GM21717 (cell line): ENCODE data around the gene DDX24.

Source experiments
- ATAC-seq: cut with Tn5 transposase; IDR thresholded peaks from one replicate; pipeline ENCODE4 v1.9.1; 2021; ENCODE audit warnings: mild to moderate bottlenecking, moderate library complexity; ENCODE audit not compliant: unreplicated experiment

The DDX24 gene

DNA sequence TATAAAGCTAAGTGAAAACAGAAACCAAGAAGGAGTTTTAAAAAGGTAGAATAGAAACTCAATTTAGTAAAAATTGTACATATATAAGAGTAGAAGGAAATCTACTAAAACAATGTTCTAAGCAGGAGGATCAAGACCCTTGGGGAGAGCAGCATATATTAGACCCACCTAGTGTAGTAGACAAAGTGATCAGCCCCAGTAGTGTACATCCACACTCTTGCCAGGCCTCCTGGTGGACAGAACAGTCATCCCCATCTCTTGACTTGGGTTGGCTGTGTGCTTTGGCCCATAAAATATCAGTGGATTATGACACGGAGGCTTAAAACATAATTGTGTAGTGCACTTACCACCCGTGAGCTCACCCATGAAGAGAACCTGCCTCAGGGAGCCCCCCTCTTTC lies 65.8 kb downstream of the DDX24 start:
- ATAC-seq = no peak

DNA sequence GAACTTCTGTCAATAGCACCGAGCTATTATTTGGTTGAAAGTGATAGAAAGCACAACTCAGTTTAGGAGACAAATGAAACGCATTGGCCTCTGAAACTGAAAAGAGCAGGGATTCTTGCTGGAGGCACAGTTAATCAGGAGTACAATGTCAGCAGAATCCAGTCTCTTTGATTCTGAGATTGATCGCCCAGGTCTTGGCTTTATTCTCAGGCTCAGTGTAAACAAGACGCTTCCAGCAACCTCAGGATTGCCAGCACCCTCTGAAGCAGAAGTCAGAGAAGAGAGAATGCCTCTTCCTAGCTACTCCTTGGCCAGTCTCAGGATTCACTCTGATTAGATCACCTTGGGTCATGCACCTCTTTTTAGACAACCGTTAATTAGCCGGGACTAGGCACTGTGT lies 66.6 kb downstream of the DDX24 start:
- ATAC-seq = no peak

DNA sequence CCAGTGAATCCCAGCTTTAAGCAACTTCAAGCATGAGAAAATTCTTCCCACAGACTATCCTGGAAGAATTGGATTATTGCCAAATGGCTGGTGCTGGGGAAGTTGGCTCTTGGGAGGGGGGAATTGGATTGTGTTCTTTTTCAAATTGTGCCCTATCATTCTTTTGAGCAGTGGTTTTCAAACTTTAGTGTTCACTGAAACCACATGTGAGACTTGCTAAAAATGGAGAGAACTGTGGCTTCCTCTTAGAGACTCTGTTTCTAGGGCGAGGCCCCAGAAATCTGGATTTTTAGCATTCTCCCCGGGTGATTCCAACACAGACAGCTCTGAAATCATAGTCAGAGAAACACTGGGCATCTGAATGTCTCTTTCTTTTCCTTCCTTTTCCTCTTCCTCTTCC lies 69.2 kb downstream of the DDX24 start:
- ATAC-seq = no peak

DNA sequence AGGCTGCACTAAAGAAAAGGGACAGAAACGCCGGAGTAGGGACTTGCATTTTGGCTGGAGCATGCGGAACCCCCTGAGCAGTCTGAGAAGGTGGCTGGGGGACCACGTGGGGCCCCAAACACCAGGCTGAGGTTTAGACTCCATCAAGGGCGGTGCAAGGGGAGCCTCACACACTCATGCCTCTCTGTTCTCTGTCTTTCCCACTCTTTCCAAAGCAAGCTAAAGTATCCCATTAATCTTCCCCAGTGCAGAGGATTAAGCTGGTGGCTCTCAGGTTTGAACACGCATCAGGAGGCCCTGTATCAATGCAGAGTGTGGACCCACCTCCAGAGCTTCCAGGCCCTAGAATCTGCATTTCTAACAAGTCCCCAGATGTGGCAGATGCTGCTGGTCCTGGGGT lies 70.4 kb downstream of the DDX24 start:
- ATAC-seq = no peak

DNA sequence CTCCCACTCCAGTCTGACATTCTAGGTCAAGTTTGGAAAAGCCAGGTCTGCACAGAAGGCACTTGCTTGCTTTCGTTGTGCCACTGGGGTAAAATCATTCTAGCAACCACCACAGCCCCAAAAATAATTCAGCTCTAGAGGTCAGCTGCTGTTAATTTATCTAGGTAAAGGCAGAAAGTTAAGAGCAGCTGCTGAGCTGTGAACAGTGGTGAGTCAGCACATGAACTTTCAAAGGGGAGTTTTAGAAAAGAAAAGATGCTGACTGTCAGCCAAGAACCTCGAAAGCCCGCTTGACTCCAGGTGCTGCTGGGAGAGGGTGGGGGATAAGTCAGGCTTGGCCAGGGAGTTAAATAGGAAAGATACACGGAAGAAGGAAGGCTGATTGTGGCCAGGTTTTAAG lies 71.2 kb downstream of the DDX24 start:
- ATAC-seq = peak; percentile 51

DNA sequence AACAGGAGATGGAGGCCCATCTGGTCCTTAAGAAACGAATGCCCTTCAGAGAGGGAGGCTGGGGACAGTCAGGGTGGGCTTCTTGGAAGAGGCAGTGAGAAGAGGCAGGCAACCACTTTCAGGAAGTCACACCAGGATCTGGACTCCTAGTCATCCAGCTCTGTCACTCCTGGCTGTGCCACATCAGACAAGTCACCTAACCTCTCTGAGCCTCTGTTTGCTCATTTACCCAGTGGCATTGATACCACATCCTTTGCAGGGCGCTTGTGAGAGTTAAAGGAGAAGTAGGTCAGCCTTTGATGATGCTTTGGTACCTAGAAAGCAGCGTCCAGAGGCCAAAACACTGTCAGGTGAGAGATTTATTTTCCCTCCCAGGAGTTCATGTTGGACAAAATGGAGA lies 72.8 kb downstream of the DDX24 start:
- no peak for ATAC-seq

DNA sequence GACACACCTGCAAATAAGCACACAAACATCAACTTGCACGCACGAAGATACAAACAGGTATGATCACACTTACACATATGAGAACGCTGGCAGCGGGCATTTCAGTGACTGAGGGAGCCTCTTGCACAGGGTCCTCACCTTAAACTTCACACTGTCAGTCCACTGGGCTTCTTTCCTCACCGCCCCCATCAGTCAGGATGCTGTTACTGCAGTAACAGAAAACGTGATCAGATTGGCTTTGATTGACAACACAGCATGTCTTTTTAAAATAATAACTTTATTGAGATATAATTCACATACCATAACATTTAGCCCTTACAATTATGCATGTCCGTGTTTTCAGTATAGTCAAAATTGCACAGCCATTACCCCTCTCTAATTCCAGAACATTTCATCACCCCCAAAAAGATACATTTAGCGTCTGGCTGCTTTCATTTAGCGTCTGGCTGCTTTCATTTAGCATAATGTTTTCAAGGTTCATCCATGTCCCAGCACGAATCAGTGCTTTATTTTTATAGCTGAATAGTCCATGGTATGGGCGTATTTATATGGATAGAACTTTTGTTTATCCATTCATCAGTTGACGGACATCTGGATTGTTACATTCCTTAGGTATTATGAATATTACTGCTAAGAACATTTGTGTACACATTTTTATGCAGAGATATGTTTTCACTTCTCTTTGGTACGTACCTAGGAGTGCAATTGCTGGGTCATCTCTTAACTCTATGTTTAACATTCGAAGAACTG lies 75.5 kb downstream of the DDX24 start:
- no peak for ATAC-seq

DNA sequence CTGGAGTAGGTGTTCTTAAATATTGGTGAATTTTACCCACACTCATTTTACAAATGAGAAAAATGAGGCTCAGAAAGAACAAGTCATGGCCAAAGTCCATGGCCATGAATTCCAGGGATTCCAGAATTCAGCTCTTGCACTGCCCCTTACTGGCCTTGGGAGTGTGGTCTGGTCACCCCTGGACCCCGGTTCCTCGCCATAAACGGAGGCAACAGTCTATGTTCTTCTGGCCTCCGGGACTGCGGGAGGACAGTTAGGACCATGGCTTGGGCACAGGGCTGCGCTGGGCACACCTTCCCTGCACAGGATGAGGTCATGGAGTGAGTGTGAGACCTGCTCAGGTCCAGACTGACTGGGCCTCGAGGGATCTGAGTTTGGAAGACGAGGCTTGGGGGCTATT lies 77.0 kb downstream of the DDX24 start:
- no peak for ATAC-seq

DNA sequence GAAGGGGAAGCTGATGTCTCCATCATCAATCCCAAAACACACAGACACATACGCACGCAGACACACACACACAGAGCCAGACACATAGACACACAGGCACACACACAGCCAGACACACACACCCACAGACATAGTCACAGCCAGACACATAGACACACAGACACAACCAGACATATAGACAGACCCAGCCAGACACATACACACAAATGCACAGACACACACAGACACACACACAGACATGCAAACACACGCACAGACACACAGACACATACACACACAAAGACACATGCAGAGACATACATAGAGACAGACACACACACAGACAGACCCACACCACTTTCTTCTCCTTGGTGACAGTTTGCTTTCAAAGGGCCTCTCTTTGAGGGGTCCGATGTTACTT lies 77.6 kb downstream of the DDX24 start:
- no peak for ATAC-seq

DNA sequence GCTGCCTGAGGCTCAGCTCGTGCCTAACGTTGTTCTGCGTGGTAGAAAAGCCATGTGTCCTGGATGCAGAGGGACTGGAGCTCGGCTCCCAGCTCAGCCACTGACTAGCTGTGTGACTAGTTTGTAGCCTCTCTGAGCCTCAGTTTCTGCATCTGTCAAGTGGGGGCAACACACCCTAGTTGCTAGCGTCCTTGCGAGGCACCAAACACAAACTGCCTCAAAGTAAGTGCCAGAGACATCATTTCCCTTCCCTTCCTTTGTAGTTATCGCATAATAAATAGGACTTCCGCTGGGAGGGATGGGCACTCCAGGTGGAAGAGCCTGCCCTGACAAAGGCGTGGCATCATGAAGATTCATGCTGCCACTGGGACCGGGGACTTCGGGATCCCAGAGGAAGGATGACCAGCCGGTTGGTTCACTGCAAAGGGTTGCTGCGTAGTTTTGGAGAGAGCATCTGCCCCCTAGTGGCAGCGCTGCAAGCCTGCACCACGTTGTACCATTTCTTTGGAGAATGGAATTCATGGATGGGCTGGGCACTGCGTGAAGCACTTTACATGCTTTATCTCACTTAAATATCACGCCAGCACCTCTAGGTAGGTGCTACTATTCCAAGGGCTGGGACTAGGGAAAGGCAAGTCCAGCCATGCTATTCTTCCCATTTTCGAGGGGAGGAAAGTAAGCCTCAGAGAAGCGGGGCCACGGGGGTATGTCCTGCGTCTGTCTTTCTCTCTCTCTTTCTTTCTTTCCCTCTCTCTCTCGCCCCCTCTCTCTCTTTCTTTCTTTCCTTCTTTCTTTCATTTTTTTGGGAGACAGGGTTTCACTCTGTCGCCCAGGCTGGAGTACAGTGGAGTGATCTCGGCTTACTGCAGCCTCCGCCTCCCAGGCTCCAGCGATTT lies 79.3 kb downstream of the DDX24 start:
- peak; percentile 64 for ATAC-seq

DNA sequence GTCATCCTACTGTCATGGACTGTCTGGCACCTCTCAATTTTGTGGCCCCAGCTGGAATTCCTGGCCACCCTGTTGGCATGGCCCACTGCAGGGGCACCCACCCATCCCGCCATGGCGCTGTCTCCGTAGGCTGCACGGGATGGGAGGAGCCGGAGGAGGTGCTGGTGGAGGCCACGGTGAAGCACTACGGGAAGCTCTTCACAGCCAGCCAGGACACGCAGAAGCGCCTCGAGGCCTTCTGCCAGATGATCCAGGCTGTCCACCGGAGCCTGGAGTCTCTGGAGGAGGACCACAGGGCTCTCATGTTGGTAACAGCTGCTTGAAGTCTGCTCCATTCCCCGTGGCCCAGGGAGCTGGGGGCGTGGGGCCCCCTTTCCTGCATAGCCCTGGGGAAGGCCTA lies 80.0 kb downstream of the DDX24 start:
- no peak for ATAC-seq

DNA sequence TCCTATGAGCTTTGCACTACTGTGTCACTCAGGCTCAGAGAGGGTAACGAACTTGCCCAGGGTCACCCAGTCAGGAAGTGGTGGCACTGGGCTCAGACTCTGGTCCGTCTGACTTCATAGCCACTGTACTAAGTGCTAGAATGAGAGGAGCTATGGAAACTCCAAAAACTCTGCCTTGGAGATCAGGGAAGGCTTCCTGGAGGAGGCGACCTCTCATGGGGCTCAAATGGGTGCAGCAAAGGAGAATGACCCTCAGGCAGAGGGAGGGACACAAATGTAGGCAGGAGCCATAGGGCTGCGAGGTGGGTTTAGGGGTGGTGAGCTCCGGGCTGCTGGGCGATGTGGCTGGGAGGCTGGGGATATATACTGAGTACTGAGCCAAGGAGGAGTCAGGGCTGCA lies 80.7 kb downstream of the DDX24 start:
- no peak for ATAC-seq

DNA sequence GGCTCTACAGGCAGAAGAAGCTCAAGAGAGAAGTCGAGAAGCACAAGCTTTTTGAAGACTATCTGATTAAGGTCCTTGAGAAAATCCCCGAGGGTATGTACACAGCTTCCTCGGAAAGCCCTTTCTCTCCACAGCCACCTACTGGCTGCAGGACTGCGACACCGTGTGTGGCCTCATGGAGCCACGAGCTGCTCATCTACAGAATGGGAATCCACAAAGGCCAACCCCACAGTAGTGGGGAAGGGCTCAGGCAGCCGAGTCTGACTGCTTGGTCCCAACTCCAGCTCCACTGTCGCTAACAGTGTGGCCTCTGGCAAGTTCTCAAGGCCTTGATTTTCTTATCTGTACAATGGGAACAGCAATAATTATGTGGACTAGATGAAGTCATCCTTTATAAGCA lies 81.4 kb downstream of the DDX24 start:
- ATAC-seq = no peak

DNA sequence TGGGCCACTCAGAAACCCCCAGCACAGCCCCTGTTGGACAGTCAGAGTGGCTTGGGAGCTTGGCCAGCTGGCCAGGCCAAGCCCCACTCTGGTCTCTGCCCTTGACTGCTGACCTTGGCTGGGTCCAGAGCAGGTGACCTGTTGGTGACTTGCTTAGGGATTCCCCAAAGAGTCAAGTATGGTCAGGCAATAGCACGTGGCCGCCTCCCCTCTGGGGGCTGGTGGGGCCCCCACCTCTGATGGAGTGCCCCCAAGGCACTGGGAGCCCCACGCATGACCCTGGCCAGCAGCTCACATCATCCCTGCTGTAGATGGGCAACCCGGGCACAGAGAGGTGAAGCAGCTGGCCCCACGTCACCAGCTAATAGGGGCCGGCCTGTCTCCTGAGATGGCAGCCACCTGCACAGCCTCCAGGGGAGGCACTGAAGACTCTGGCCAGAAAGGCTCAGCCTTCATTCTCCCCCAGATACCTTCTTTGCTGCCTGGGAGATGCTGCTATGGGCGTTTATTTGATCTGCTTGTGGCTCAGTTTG lies 82.1 kb downstream of the DDX24 start:
- ATAC-seq = no peak
